Stimulated activated CD8-positive, alpha-beta memory T cell treated with anti-CD3 and anti-CD28 coated beads, Interleukin-12 subunit alpha, Interleukin-12 subunit beta, amount 100 ng/mL, for 24 hours (primary cell): ENCODE measurements around the gene ETFRF1.

ENCODE experiments used
- DNase-seq: peaks from one replicate; pipeline ENCODE4 v3.0.0-alpha.2; 2020; ENCODE audit errors: extremely low read depth

Gene ETFRF1, protein sequence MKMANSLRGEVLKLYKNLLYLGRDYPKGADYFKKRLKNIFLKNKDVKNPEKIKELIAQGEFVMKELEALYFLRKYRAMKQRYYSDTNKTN

DNA sequence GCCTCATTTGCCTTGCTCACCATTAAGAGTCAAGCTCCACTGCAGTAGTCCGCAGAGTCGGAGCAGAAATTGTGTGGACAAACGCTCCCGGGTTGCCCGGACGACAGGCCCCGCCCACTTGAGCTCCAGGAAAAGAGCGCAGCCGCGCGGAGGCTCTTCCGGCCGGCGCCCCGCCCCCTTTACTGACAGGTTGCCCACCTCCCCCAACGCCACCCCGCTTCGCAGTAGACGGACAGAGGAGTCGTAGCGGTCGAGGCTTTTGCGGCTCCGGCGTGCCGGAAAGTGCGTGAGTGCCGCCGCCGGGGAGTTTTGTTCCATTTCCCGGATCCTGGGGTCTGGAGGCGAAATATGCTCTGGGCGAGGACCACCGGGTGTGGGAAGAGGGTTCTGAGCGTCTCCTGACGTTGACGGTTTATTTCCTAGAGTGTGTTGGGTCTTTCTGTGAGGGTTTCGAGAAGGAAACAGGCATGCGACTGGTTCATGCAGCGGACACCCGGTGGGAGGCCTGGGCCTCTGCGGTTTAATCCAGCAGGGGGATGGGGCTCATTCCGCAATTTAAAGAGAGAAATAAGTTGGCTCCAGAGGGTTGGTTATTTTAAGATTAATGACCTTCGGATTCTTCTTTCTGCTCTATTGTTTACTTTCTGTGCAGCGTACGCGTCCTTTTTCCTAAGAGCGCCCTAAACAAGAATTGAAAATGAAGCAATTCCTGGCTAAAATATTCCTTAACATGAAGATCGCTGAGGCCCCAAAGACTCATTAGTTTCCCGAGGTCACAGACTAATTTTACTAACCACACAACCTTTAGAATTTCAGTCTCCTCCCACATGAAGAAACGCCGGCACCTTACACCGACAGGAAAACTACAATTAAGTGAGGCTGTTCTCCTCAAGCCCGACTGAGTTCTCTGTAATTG is at the start of gene ETFRF1, which contains the start of gene DNAI7:
ETFRF1 (plus strand) TSS at position 182 of the 916 bp plus-strand sequence. CDS start 8,720 bp downstream, outside the sequence.
DNAI7 (minus strand) TSS at position 105 of the 916 bp plus-strand sequence; CDS start at position 23, 82 bp downstream.
- peak; percentile 97 for DNase-seq

DNA sequence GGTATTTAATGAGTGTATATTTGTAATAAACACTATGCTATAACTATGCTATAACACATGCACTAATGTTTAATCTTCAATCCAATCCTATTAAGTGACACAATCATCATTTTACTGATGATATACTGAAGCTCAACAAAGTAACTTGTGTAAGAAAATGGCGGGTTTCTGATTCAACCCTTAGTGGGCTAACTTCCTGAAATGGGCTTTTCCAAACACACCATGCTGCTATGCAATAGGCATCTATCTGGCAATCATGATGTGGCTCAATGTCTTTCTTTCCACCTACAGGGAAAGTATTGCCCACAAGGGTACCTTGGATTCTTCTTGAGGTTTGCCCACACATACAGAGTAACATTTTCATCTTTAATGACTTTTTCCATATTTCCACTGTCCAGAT is 48.4 kb upstream of the ETFRF1 start:
- DNase-seq: no peak

DNA sequence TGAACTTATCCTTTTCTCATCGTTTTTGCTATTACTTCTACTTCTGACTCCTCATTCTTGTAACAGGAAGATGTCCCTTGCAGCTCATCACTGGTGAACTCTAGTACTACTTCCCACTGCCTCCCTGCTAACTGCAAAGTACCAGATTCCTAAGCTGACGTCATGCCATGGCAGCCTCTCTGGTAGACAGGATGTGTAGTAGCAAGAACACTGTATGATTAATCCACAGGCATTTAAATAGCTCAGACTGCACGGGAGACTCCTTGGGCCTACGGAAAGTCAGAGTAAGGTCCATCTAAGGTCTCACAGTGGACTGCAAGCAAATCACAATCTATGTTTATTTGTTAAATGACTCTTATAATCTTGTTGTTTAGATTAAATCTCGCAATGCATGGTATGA is 43.6 kb upstream of the ETFRF1 start:
- DNase-seq: no peak

DNA sequence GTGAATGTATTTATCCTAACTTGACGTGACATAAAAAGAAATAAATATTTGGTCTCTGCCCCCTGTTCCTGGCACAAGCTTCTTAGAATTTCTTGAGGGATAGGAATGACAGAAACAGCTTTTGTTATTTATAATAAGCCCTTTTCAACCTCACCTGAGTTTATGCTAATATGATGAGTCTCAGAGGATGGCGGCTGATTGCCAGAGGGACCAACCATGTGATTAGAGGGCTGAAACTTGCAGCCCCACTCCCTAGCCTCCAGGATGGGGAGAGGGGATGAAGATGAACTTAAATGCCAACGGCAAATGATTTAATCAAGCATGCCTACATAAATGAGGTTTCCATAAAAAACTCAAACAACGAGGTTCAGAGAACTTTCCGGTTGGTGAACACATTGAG is 43.0 kb upstream of the ETFRF1 start:
- DNase-seq: no peak

DNA sequence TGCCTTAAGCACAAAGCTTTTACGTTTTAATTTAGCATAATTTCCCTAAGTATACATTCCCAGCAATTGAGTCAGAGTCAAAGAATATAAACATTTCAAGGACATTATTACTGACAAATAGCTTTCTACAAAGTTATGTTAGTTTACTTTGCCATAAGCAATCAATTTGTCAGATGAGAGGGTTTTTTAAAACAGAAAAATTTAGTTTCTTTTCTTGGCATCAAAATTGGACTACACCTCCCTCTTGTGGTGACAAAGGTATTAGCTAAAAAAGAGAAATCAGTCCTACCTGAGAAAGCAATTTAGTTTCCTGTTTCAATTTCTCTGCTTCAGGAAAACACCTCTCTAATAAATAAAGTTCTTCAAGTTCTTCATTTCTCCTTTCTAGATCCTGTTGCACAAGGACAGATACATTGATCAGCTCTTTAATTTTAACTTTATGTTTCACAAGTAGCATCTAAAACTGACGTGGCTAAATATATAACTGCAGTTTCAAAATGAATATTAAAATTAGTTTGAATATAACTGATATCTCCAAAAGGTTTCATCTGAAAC is 39.9 kb upstream of the ETFRF1 start:
- no peak for DNase-seq

DNA sequence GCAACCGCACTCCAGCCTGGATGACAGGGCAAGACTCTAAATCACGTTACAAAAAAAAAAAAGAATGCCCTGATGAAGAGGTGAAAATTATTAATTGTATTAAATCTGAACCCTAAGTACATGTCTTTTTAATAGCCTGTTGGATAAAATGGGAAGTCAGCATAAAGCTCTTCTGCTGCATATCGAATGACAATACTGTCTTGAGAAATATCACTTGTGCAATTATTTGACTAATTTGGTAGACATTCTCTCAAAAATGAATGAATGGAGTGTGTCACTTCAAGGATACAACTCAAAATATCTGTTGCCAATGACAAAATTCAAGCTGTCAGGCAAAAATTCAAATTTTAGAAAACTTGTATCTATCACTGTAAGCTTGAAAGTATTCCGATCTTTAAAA is 39.0 kb upstream of the ETFRF1 start:
- DNase-seq: no peak

DNA sequence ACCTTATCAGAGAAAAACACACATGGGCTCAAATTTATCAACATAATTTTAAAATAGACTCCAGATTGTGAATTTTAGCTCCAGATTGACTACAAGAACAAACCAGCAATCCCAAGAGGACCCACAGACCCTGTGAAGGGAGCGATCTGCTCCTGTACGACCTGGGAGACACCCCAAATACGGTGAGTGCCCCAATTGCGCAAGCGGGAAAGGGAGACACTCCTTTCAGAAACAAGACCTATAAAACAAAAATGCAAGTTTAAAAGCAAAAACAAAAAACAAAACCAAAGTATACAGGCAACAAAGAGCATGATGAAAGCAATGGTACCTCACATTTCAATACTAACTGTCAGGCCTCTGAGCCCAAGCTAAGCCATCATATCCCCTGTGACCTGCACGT is 32.2 kb upstream of the ETFRF1 start:
- no peak for DNase-seq

DNA sequence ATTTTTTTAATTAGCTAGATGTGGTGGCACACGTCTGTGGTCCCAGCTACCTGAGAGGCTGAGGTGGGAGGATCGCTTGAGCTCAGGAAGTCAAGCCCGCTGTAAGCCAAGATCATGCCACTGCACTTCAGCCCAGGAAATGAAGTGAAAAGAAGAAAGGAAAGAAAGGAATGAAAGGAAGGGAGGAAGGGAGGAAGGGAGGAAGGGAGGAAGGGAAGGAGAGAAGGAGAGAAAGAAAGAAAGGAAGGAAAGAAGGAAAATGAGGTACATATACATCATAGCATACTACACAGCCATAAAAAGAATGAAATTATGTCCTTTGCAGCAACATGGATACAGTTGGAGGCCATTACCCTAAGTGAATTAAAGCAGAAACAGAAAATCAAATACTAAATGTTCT is 12.3 kb upstream of the ETFRF1 start:
- no peak for DNase-seq

DNA sequence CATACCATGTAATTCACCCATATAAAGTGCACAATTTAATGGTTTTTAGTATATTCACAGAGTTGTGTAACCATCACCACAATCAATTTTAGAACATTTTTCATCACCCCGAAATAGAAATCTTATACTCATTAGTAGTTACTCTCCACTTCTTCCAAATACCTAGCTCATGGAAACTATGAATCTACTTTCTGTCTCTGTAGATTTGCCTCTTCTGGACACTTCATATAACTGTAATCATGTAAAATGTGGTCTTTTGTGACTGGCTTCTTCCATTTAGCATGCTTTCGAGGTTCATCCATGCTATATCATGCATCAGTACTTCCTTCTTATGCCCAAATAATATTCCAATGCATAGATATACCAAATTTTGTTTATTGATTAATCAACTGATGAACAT is 10.9 kb upstream of the ETFRF1 start:
- no peak for DNase-seq

DNA sequence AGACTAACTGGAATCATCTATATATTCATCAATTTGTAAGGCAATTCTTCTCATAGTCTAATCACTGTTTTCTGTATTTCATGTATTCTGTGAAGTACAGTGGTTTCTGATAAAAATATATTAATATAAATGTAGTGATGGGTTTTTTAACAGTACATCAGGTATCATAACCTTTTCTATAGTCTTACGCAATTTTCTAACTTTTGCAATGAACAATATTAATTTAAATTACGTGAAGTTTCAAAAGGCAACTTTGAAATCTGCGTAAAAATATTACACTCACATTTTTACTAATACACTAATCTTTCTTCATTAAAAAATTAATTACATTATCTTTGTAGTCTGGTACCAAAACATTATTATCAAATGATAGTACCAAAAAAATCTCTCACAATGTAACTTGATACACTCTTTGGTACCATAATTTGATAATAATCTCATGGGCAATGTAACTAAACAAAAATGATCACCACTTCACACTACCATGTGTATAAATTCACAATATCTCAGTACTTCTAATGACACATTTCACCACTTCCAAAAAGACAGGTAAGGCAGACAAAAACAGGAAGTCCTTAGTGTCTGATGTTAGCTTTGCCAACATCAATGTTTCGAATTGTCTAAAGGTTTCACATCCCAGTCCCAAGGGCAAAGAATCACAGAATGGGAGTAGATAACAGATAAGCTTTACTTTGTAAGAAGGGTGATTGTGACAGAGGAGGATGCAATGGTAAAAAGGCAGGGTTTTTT is 8.8 kb upstream of the ETFRF1 start:
- DNase-seq: no peak

DNA sequence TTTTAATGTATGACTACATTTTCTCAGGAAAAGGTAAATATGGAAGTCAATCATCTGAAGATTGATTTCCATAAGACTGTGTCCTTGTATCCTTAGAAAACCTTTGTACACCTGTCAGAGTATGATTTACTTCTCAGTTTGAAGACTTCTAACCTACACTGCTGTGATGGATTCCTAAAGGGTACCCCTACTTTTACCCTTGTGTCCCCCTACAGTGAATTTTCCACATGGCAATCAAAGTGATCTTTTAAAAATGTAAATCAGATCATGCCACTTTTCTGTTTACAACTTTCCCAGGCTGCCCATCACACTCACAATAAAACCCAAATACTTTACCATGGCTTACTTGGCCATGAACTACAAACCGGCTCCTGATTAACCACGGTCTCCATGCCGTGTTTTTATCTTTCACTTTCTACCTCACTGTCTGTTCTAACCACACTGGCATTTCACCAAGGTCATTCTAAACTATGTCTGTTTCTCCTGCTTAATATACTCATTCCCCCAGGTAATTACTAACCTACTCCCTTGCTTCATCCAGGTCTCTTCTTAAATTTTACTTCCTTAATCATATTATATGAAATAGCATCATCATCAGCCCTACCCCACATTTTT is 8.1 kb upstream of the ETFRF1 start:
- no peak for DNase-seq

DNA sequence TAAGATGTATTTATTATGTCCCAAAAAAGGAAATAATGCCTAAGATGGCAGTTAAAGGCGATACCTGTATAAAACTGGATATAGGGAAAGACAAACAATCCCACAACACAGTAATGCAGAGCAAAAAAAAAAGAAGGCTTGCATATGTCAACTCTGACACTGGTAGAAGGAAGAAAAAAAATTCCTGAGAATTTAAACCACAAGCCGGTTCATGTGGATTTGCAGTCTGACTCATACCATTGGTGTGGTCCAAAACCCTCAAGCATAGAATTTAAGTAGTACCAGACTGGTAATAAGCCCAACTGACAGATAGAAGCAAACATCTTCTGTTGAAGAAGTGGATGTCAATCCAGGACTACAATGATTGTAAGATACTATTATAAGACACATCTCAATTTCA is 7.3 kb upstream of the ETFRF1 start:
- no peak for DNase-seq

DNA sequence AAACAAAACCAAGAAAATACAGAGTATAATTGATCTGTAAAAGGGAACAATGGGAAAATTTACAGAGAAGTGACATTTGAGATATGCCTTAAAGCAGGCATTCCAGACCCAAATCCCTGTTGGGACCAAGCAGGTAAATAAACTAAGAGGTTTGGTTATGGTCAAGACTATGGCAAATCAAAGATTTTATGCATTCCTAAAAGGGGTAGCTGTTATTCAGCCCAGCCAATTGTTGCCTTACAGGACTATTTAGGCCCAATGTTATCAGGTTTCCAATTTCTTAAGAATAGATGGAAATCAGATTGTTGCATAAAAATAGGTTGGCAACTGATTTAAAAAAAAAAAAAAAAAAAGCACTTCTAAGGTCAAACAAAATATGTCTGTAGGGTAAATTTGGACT is 5.4 kb upstream of the ETFRF1 start:
- no peak for DNase-seq

DNA sequence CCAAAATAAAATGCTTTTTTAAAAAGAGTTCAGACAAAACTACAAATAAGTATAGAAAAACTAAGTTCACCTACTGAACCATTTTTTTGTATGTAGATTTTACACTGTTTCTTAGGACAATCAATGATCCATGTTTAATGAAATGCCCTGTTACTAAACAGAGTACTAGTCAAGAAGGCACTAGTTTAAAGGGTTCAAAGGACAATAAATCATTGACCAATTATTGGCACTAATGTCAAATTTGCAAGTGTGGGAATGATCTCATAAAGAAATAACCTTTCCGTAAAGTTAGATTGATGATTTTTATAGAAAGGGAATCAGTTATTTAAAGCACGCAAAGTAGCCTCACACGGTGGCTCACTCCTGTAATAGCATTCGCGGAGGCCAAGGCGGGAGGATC is 4.2 kb upstream of the ETFRF1 start:
- no peak for DNase-seq

DNA sequence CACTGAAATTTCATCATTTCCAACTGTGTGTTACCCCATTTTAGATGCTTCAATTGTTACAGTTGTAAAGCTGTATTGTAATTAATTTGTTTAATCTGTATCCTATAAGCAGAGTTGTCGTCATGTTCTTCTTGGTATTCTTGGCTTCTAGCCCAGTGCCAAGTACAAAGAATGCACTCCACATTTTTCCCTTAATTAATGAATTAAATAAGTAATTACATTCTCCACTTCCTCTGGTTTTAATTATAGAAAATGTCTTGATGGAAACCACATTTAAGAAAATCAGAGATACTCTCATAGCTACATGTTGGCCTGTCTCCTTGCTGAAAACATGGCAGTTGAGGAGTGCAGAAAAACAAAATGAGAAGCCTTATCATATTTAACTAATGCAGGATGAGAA is 823 bp upstream of the ETFRF1 start:
- no peak for DNase-seq

DNA sequence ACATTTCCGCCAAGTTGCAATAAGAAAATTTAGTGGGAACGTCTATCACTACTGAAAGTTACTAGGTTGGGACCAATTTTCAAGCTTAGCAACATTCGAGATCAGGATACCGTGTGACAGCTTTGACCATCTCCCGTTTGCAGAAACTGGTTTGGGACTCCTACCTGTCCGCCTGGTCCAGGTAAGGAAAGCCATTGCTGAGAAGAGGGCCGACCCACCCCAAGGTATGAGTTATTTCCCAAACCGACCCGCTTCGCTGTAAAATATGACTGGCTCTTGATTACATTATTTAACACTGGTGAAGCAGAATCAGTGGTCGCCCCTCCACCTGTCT is 348 bp upstream of the ETFRF1 start:
- no peak for DNase-seq

DNA sequence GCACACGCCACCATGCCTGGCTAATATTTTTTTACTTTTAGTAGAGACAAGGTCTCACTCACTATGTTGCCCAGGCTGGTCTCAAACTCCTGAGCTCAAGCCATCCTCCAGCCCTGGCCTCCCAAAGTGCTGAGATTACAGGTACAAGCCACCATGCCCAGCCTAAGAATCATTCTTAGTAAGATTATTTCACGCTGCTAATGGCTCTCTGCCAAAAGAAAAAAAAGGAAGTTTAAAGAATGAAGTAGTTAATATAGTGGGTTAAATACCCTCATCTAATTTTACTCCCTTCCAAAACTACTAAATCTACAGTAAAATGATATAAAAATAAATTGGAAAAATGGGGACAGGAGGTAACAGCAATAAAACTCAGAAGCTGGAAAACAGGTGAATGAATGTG is 2.6 kb downstream of the ETFRF1 start:
- no peak for DNase-seq

DNA sequence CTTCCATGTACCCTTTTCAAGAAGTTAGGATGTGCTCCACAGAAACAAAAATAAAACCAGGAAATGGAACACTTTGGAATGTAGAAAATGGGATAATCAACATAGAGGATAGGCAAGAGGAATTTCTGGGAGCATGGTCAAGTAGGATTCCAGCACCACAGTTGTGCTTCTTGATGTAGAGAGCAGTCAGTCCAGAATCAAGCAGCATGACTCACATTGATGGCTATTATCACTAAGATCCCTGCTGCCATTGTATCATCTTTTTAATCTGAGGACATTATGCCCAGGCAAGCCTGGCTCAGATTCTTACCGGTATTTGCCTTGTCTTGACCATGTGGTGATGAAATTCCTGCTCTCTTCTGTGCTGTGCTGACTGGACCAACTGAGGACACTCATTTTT is 5.7 kb downstream of the ETFRF1 start:
- no peak for DNase-seq

DNA sequence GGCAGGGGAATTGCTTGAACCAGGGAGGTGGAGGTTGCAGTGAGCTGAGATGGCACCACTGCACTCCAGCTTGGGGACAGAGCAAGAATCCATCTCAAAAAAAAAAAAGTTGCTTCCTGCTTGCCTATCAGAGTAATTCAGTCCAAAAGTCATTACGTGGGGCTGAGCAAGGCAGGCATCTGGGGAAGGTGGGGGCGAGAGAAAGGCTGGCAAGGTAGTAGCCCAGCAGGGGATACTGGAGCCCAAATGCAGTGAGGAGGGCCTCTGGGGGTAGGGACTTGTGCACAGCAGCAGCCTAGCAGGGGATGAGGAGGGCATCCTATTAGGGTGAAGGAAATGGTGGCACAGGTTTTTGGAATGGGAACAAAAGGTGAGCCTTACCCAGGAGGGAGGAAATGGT is 7.1 kb downstream of the ETFRF1 start:
- no peak for DNase-seq

DNA sequence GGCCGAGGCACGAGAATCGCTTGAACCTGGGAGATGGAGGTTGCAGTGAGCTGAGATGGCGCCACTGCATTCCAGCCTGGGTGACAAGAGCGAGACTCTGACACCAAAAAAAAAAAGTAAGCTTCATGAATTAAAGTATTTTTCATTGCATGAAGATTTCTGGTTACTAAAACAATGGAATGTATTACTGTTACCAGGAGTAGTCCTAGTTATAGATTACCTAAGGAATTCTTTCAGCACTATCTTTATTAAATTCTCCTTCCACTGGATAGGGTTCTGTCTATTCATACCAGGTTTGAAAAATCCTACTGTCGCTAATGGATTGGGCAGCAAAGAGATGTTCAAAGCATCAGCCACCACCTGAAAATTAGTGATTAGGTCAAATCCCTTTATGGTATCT is 12.4 kb downstream of the ETFRF1 start:
- no peak for DNase-seq

DNA sequence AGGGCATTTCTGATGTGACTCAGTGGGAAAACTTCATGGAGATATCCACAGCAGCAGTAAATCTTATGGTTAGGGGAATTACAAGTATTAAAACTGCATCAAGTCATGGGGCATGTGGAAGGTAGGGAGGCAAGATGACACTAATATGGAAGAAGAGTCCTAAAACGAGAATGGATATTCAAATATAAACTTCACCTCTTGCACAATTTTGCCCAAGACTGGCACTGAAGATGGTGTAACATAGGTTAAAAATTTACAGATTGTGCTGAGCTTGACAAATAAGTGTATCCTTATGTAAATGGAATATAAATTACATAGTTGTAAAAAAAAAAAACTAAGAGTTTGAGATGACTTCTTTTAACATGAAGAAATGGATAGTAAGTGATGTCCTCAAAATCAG is 12.8 kb downstream of the ETFRF1 start:
- no peak for DNase-seq

DNA sequence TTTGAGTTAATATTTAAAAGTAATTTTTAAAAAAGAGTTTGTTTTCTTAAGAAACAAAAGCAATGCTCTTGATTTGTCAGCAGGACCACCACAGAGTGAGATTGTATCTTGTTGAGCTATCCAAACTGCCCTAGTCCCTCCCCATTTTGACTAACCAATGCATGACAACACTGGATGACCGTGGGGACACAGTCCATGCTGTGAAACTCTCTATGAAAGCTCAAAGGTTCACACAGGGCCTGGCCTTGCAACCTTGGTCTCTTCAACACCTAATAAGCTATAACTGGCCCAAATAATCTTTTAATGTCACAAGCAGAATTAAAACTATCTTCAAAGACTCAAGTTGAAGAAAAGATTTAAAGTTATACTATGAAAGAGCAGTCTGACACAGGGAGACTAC is 13.5 kb downstream of the ETFRF1 start:
- DNase-seq: no peak
